GM12878 (cell line): Measurements from ENCODE around the gene CFAP410.

ENCODE experiments used
- BHLHE40 ChIP-seq, 2 experiments: fragments of 450-650 bp in 1 of 2; IDR thresholded peaks; 2 replicates each; pipeline ENCODE4 v1.6.1; 2011 to 2017; ENCODE audit warnings: low read depth in 2 of 2, borderline replicate concordance in 1 of 2, improper control_type of control experiment in 1 of 2, low read length in 1 of 2, mild to moderate bottlenecking in 1 of 2
- CBX3 ChIP-seq: fragments of 200-600 bp; sonication (generic); IDR thresholded peaks from 2 replicates; pipeline ENCODE4 v1.6.1; 2016; ENCODE audit warnings: low read depth, borderline replicate concordance
- CREB1 ChIP-seq: IDR thresholded peaks from 2 replicates; pipeline ENCODE4 v1.6.1; 2012; ENCODE audit warnings: low read depth, mild to moderate bottlenecking, inconsistent platforms
- ESRRA ChIP-seq: IDR thresholded peaks from 2 replicates; pipeline ENCODE4 v1.6.1; 2012; ENCODE audit warnings: mild to moderate bottlenecking, low read length, improper control_type of control experiment
- FOXM1 ChIP-seq: IDR thresholded peaks from 2 replicates; pipeline ENCODE4 v1.6.1; 2012; ENCODE audit warnings: low read depth, mild to moderate bottlenecking, inconsistent platforms, low read length, moderate library complexity
- HDAC6 ChIP-seq: fragments of 200-600 bp; sonication (generic); IDR thresholded peaks from one replicate; pipeline ENCODE4 v1.8.0; 2017; ENCODE audit warnings: antibody characterized with exemption; ENCODE audit not compliant: unreplicated experiment
- MYC ChIP-seq: IDR thresholded peaks from 2 replicates; pipeline ENCODE4 v1.6.1; 2011; ENCODE audit warnings: mild to moderate bottlenecking, low read length, moderate library complexity, inconsistent platforms; ENCODE audit not compliant: insufficient read depth, insufficient replicate concordance, insufficient read length, severe bottlenecking
- NRF1 ChIP-seq: conservative IDR thresholded peaks from 2 replicates; pipeline ENCODE4 v1.6.1; 2011; ENCODE audit warnings: mild to moderate bottlenecking, low read depth, low read length, improper control_type of control experiment
- POLR2A ChIP-seq: IDR thresholded peaks from 2 replicates; pipeline ENCODE4 v1.6.1; 2011; ENCODE audit warnings: low read depth, mild to moderate bottlenecking, low read length
- TF ChIP-seq, protein P1 (sequence below), 3 experiments: IDR thresholded peaks in 2 of 3; conservative IDR thresholded peaks in 1 of 3; 2 replicates each; pipeline ENCODE4 v1.5.1; 2011; ENCODE audit warnings: low read depth in 3 of 3, low read length in 3 of 3, mild to moderate bottlenecking in 3 of 3, control low read depth in 2 of 3, moderate library complexity in 2 of 3, inconsistent platforms in 1 of 3, mixed read lengths in 1 of 3; ENCODE audit not compliant: control insufficient read depth in 2 of 3, insufficient read depth in 1 of 3; ENCODE audit errors: extremely low read depth in 1 of 3
- TF ChIP-seq, protein P2 (sequence below): IDR thresholded peaks from 2 replicates; pipeline ENCODE4 v1.6.1; 2012; ENCODE audit warnings: low read depth, low read length, improper control_type of control experiment
- TF ChIP-seq, protein P3 (sequence below): IDR thresholded peaks from 2 replicates; pipeline ENCODE4 v1.6.1; 2012; ENCODE audit warnings: low read depth, low read length, improper control_type of control experiment

- TF ChIP-seq MYC (no peak), POLR2A (peak; percentile 44; the same call in 1 of the 2 replicates), CREB1 (no peak), CBX3 (no peak), NRF1 (no peak), BHLHE40 (IDR thresholded peaks at IDR 0.05; ENCODE audit: borderline replicate concordance in 1 of 2, low read depth in 2 of 2, low read length in 1 of 2) (no peak), ESRRA (no peak), HDAC6 (no peak), FOXM1 (no peak)
- TF ChIP-seq, protein P1, sequence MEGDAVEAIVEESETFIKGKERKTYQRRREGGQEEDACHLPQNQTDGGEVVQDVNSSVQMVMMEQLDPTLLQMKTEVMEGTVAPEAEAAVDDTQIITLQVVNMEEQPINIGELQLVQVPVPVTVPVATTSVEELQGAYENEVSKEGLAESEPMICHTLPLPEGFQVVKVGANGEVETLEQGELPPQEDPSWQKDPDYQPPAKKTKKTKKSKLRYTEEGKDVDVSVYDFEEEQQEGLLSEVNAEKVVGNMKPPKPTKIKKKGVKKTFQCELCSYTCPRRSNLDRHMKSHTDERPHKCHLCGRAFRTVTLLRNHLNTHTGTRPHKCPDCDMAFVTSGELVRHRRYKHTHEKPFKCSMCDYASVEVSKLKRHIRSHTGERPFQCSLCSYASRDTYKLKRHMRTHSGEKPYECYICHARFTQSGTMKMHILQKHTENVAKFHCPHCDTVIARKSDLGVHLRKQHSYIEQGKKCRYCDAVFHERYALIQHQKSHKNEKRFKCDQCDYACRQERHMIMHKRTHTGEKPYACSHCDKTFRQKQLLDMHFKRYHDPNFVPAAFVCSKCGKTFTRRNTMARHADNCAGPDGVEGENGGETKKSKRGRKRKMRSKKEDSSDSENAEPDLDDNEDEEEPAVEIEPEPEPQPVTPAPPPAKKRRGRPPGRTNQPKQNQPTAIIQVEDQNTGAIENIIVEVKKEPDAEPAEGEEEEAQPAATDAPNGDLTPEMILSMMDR (IDR thresholded peaks at IDR 0.05 in 2 of 3, conservative IDR thresholded peaks at IDR 0.05 in 1 of 3; ENCODE audit: control insufficient read depth in 2 of 3, extremely low read depth in 1 of 3, insufficient read depth in 1 of 3, low read depth in 3 of 3, low read length in 3 of 3): no peak
- TF ChIP-seq, protein P2, sequence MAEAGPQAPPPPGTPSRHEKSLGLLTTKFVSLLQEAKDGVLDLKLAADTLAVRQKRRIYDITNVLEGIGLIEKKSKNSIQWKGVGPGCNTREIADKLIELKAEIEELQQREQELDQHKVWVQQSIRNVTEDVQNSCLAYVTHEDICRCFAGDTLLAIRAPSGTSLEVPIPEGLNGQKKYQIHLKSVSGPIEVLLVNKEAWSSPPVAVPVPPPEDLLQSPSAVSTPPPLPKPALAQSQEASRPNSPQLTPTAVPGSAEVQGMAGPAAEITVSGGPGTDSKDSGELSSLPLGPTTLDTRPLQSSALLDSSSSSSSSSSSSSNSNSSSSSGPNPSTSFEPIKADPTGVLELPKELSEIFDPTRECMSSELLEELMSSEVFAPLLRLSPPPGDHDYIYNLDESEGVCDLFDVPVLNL: no peak
- TF ChIP-seq, protein P3, sequence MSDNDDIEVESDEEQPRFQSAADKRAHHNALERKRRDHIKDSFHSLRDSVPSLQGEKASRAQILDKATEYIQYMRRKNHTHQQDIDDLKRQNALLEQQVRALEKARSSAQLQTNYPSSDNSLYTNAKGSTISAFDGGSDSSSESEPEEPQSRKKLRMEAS: no peak
These were observed 19.7 kb downstream of the CFAP410 start for GRCh38 chr21:44319407-44320065.
